Osteoblast (primary cell): ENCODE data around the gene FBXL17. TPM values are rescaled to one million over a fixed set of nuclear protein-coding genes. Genes with fewer than 3 reads are reported as not detected.

Source experiments
- DNase-seq: peaks from one replicate; pipeline ENCODE4 v3.0.0; 2011; ENCODE audit warnings: low spot score, mixed read lengths; ENCODE audit not compliant: insufficient read length; ENCODE audit errors: missing footprints
- H2AFZ ChIP-seq: 2 replicates; pipeline ENCODE4 v1.6.0; 2011; ENCODE audit warnings: mild to moderate bottlenecking, low read length
- H3K27ac ChIP-seq: 2 replicates; pipeline ENCODE4 v1.5.1; 2011; ENCODE audit warnings: mild to moderate bottlenecking, low read depth, low read length, moderate library complexity
- H3K27me3 ChIP-seq: 2 replicates; pipeline ENCODE4 v1.6.0; 2012; ENCODE audit warnings: mild to moderate bottlenecking, control low read depth, inconsistent platforms, low read length, moderate library complexity; ENCODE audit not compliant: insufficient read depth
- H3K36me3 ChIP-seq: 2 replicates; pipeline ENCODE4 v1.5.1; 2011; ENCODE audit warnings: mild to moderate bottlenecking, low read length, control low read depth, moderate library complexity; ENCODE audit not compliant: insufficient read depth
- H3K4me1 ChIP-seq: 2 replicates; pipeline ENCODE4 v1.5.1; 2011; ENCODE audit warnings: mild to moderate bottlenecking, low read length, control low read depth, moderate library complexity; ENCODE audit not compliant: insufficient read depth
- H3K4me2 ChIP-seq: 2 replicates; pipeline ENCODE4 v1.6.0; 2011; ENCODE audit warnings: mild to moderate bottlenecking, low read length; ENCODE audit not compliant: insufficient read depth
- H3K4me3 ChIP-seq: fragments of 200-600 bp; sonication (generic); 3 replicates; pipeline ENCODE4 v1.5.1; 2012; ENCODE audit warnings: mild to moderate bottlenecking, low read length, inconsistent platforms; ENCODE audit not compliant: insufficient read depth
- H3K79me2 ChIP-seq: 2 replicates; pipeline ENCODE4 v1.6.0; 2012; ENCODE audit warnings: mild to moderate bottlenecking, low read length, control low read depth, inconsistent platforms; ENCODE audit not compliant: insufficient read depth
- H3K9me3 ChIP-seq: 2 replicates; pipeline ENCODE4 v1.5.1; 2011; ENCODE audit warnings: low read depth, low read length, control low read depth
- H4K20me1 ChIP-seq: 2 replicates; pipeline ENCODE4 v1.6.0; 2012; ENCODE audit warnings: mild to moderate bottlenecking, low read length, control low read depth; ENCODE audit not compliant: insufficient read depth
- total RNA-seq: library from RNA; depleted of rRNA; stranded (reverse); fragments of >200 nt; gene quantifications from 2 replicates; pipeline ENCODE4 v1.2.3, GENCODE V29; 2012
- TF ChIP-seq, protein P1 (sequence below): IDR thresholded peaks from 2 replicates; pipeline ENCODE4 v1.5.1; 2011; ENCODE audit warnings: mild to moderate bottlenecking, low read depth, low read length, moderate library complexity; ENCODE audit errors: extremely low read depth

Gene FBXL17
- total RNA-seq, 1 donor: 19.5 TPM

DNA sequence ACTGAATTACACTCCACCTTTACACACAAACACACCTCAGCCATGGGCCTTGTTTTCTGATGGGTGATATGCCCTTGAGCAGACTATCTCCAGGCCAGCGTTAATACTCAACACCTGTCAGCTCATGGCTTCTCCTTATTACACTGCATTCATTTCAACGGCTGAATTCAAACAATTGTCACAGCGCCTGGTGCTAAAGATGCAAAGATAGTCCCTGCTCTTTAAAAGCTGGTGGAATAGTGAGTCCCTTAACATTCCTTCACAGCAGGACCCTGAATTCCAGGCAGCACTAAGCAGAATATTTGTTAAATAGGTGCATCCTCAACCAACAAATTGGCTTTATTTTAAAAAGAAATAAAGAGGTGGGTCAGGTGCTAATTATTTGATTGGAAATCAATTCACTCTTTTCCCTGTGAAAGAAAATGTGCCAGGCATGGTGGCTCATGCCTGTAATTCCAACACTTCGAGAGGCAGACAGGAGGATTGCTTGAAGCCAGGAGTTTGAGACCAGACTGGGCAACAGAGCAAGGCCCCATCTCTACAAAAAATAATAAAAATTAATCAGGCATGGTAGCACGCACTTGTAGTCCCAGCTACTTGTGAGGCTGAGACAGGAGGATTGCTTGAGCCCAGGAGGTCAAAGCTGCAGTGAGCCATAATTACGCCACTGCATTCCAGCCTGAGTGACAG is 555.4 kb downstream of the FBXL17 start:
- Histone ChIP-seq H4K20me1 (no peaks in the 10 kb centered on the region), H3K79me2 (no peaks in the 10 kb centered on the region), H3K36me3 (no peaks in the 10 kb centered on the region), H3K27me3 (no peaks in the 10 kb centered on the region), H3K4me3 (no peak overlapping the region), H3K9me3 (no peaks in the 10 kb centered on the region), H3K4me2 (no peak overlapping the region), H2AFZ (no peak overlapping the region), H3K4me1 (no peaks in the 10 kb centered on the region), H3K27ac (no peak overlapping the region)
- TF ChIP-seq, protein P1, sequence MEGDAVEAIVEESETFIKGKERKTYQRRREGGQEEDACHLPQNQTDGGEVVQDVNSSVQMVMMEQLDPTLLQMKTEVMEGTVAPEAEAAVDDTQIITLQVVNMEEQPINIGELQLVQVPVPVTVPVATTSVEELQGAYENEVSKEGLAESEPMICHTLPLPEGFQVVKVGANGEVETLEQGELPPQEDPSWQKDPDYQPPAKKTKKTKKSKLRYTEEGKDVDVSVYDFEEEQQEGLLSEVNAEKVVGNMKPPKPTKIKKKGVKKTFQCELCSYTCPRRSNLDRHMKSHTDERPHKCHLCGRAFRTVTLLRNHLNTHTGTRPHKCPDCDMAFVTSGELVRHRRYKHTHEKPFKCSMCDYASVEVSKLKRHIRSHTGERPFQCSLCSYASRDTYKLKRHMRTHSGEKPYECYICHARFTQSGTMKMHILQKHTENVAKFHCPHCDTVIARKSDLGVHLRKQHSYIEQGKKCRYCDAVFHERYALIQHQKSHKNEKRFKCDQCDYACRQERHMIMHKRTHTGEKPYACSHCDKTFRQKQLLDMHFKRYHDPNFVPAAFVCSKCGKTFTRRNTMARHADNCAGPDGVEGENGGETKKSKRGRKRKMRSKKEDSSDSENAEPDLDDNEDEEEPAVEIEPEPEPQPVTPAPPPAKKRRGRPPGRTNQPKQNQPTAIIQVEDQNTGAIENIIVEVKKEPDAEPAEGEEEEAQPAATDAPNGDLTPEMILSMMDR: no peak
- no peak for DNase-seq

DNA sequence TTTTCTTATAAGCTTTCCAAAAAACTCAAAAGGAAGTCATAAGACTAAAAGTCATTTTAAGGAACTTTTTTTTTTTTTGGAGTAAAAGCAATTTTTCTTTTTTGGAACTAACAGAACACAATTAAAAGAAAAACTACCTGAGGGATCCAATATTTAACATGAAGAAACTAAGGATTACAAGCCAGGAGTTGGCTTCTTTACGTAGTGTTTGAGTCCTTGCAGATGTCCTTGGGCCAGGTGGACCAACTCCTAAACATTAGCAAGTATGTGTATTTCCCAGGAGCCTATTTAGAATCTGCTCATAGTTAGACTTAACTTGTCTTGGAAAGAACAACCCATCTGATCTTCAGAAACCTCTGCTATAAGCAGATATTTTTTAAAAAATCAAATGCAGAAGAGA is 557.1 kb downstream of the FBXL17 start:
- no peak overlapping the region for H3K4me2 ChIP-seq
- H4K20me1 ChIP-seq: no peaks in the 10 kb centered on the region
- H3K79me2 ChIP-seq: no peaks in the 10 kb centered on the region
- H3K9me3 ChIP-seq: no peaks in the 10 kb centered on the region
- H3K27ac ChIP-seq: no peak overlapping the region
- H3K4me1 ChIP-seq: no peaks in the 10 kb centered on the region
- no peak overlapping the region for H2AFZ ChIP-seq
- H3K4me3 ChIP-seq: no peak overlapping the region
- TF ChIP-seq, protein P1: no peak
- H3K36me3 ChIP-seq: no peaks in the 10 kb centered on the region
- peaks cover 2% of the 10 kb centered on the region for H3K27me3 ChIP-seq
- no peak for DNase-seq

DNA sequence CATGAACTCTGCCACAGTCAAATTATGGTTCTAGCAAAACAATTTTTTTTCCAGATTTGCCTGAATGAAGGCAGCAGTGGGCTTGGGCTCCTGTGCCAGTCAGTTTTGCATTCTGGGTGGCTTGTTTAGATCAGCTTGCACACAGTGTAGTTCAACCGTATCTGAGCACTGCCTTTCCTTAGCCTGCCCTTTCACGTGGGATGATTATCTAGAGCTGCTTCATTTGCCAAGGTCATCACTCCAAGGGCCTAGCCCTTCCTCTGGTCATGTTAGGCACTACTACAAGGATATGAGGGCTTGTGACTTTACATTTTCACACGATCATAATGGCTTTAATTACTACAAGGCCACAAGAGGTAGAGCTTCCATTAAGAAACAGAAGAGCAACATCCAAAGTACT is 560.6 kb downstream of the FBXL17 start:
- Histone ChIP-seq H3K27me3 (peaks cover 2% of the 10 kb centered on the region), H4K20me1 (no peaks in the 10 kb centered on the region), H3K79me2 (no peaks in the 10 kb centered on the region), H3K4me1 (no peaks in the 10 kb centered on the region), H2AFZ (no peak overlapping the region), H3K4me3 (no peak overlapping the region), H3K4me2 (no peak overlapping the region), H3K9me3 (no peaks in the 10 kb centered on the region), H3K27ac (no peak overlapping the region), H3K36me3 (no peaks in the 10 kb centered on the region)
- TF ChIP-seq, protein P1: no peak
- no peak for DNase-seq

DNA sequence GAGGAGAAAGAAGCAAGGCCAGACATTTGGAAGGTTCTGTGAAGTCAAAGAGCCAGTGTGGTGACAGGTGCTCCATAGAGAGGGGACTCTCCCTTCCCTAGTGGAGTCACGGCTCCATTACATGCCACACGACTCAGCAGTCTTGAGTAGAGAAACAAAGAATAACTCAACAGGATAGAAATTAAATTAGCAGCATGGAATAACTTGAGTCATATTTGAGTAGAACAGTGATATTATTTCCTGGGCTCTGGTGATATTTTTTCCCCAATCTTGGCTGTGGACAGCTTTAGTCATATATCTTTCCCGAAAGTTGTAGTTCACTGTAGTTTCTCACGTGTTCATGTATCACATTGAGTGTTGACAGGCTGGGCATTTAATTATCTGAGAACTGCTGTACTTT is 561.5 kb downstream of the FBXL17 start:
- Histone ChIP-seq H4K20me1 (no peaks in the 10 kb centered on the region), H3K27me3 (peaks cover 2% of the 10 kb centered on the region), H3K4me1 (no peaks in the 10 kb centered on the region), H3K27ac (no peak overlapping the region), H3K36me3 (no peaks in the 10 kb centered on the region), H3K9me3 (no peaks in the 10 kb centered on the region), H2AFZ (no peak overlapping the region), H3K4me3 (no peak overlapping the region), H3K4me2 (no peak overlapping the region), H3K79me2 (no peaks in the 10 kb centered on the region)
- TF ChIP-seq, protein P1: no peak
- DNase-seq: no peak
